ENCODE results near the gene LRCOL1.

Gene LRCOL1

DNA sequence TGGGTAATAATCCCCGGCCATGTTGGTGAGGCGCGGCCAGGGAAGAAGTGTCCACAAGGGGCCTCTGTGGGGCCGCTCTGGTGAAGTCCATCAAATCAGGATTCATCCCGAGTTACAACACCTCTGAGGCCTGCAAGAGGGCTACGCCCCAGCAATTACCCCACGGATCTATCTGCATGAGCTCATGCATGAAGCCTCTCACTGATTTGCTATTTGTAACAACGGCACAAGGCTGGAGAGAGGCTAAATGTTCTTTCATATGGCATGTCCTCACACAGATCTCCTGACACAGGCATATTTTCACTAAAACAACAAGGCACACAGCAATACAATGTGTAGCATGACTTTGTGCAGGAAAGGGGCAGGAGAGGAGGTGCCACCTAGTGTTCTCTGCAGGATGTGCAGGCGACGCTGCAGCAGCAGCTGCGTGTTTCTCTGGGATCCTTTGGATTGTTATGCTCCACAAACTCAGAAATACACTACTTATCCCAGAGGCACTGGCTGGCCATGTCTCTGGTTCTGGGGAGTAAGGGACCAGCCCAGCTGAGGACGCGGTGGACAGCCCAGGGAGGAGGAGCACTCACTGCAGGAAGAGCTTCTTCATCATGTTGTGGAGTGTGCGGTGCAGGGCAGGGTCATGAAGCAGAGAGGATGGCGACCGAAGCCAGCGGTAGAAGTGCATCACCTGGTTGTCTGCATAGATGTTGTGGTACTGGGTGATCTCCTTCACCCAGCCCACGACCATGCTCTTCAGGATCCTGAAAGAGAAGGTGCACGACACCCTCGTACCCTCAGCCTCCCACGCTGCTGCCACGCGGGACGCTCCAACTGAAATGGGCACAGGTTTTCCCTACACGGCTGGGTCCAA, 28.4 kb upstream of the LRCOL1 start:
- no peak overlapping the region for H3K4me3 ChIP-seq (ENCODE audit: low read length, poor library complexity, severe bottlenecking)
- H3K9me3 ChIP-seq (ENCODE audit: insufficient read depth, low read depth, low read length): no peaks in the 10 kb centered on the region
- H2AFZ ChIP-seq (ENCODE audit: low read length): no peak overlapping the region
- no peaks in the 10 kb centered on the region for H3K9me2 ChIP-seq (replicated peaks; ENCODE audit: low read depth, low read length)
- peaks cover 83% of the 10 kb centered on the region for H3K4me1 ChIP-seq (ENCODE audit: insufficient read depth, low read length, poor library complexity, severe bottlenecking)
- H4K20me1 ChIP-seq (ENCODE audit: insufficient read depth, low read length, poor library complexity, severe bottlenecking): no peaks in the 10 kb centered on the region
- H3K79me2 ChIP-seq (ENCODE audit: insufficient read depth, low read length): peaks cover 13% of the 10 kb centered on the region; the same call in 1 of the 2 replicates
- H3K36me3 ChIP-seq (ENCODE audit: insufficient read depth, low read length): peaks cover 57% of the 10 kb centered on the region; the same call in 1 of the 2 replicates
- no peaks in the 10 kb centered on the region for H3K27me3 ChIP-seq (ENCODE audit: insufficient read depth, low read length, poor library complexity, severe bottlenecking)
- TF ChIP-seq, protein P1, sequence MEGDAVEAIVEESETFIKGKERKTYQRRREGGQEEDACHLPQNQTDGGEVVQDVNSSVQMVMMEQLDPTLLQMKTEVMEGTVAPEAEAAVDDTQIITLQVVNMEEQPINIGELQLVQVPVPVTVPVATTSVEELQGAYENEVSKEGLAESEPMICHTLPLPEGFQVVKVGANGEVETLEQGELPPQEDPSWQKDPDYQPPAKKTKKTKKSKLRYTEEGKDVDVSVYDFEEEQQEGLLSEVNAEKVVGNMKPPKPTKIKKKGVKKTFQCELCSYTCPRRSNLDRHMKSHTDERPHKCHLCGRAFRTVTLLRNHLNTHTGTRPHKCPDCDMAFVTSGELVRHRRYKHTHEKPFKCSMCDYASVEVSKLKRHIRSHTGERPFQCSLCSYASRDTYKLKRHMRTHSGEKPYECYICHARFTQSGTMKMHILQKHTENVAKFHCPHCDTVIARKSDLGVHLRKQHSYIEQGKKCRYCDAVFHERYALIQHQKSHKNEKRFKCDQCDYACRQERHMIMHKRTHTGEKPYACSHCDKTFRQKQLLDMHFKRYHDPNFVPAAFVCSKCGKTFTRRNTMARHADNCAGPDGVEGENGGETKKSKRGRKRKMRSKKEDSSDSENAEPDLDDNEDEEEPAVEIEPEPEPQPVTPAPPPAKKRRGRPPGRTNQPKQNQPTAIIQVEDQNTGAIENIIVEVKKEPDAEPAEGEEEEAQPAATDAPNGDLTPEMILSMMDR (conservative IDR thresholded peaks at IDR 0.05; ENCODE audit: low read length): peak; percentile 97
- no peak for TF ChIP-seq EZH2phosphoT487 (IDR thresholded peaks at IDR 0.05; ENCODE audit: borderline replicate concordance)
- no peaks in the 10 kb centered on the region; the same call in 1 of the 2 replicates for H3F3A ChIP-seq (ENCODE audit: low read depth)
- peak overlapping the region; percentile 64 for H3K4me2 ChIP-seq (ENCODE audit: low read depth, low read length, poor library complexity, severe bottlenecking)
- no peak overlapping the region for H3K9ac ChIP-seq (ENCODE audit: low read depth, low read length, poor library complexity, severe bottlenecking)

DNA sequence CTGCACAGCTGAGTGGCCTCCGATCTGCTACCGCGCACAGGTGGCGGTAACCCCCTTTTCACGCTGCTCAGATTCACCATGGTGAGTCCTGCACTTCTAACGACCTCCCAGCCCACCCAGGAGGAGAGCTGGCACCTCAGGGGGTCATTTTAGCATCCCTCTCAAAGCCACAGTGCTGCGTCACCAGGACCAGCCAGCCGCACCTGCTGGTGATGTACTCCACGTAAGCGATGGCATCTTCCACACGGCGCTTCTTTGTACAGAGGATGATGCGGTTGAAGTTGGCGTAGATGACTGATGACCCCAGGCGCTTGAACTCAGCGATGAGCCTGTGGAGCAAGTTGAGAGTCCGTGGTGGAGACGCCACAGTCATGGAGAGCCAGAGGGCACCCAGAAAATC, 27.4 kb upstream of the LRCOL1 start:
- H3K4me2 ChIP-seq (ENCODE audit: low read depth, low read length, poor library complexity, severe bottlenecking): peak overlapping the region; percentile 64
- peaks cover 56% of the 10 kb centered on the region; the same call in 1 of the 2 replicates for H3K36me3 ChIP-seq (ENCODE audit: insufficient read depth, low read length)
- peaks cover 14% of the 10 kb centered on the region; the same call in 1 of the 2 replicates for H3K79me2 ChIP-seq (ENCODE audit: insufficient read depth, low read length)
- no peaks in the 10 kb centered on the region; the same call in 1 of the 2 replicates for H3F3A ChIP-seq (ENCODE audit: low read depth)
- H3K9me3 ChIP-seq (ENCODE audit: insufficient read depth, low read depth, low read length): no peaks in the 10 kb centered on the region
- TF ChIP-seq, protein P1 (conservative IDR thresholded peaks at IDR 0.05; ENCODE audit: low read length): no peak
- TF ChIP-seq EZH2phosphoT487 (IDR thresholded peaks at IDR 0.05; ENCODE audit: borderline replicate concordance): no peak
- H3K9ac ChIP-seq (ENCODE audit: low read depth, low read length, poor library complexity, severe bottlenecking): no peak overlapping the region
- H4K20me1 ChIP-seq (ENCODE audit: insufficient read depth, low read length, poor library complexity, severe bottlenecking): no peaks in the 10 kb centered on the region
- no peaks in the 10 kb centered on the region for H3K27me3 ChIP-seq (ENCODE audit: insufficient read depth, low read length, poor library complexity, severe bottlenecking)
- peaks cover 87% of the 10 kb centered on the region for H3K4me1 ChIP-seq (ENCODE audit: insufficient read depth, low read length, poor library complexity, severe bottlenecking)
- no peak overlapping the region for H2AFZ ChIP-seq (ENCODE audit: low read length)
- no peaks in the 10 kb centered on the region for H3K9me2 ChIP-seq (replicated peaks; ENCODE audit: low read depth, low read length)
- no peak overlapping the region for H3K4me3 ChIP-seq (ENCODE audit: low read length, poor library complexity, severe bottlenecking)

DNA sequence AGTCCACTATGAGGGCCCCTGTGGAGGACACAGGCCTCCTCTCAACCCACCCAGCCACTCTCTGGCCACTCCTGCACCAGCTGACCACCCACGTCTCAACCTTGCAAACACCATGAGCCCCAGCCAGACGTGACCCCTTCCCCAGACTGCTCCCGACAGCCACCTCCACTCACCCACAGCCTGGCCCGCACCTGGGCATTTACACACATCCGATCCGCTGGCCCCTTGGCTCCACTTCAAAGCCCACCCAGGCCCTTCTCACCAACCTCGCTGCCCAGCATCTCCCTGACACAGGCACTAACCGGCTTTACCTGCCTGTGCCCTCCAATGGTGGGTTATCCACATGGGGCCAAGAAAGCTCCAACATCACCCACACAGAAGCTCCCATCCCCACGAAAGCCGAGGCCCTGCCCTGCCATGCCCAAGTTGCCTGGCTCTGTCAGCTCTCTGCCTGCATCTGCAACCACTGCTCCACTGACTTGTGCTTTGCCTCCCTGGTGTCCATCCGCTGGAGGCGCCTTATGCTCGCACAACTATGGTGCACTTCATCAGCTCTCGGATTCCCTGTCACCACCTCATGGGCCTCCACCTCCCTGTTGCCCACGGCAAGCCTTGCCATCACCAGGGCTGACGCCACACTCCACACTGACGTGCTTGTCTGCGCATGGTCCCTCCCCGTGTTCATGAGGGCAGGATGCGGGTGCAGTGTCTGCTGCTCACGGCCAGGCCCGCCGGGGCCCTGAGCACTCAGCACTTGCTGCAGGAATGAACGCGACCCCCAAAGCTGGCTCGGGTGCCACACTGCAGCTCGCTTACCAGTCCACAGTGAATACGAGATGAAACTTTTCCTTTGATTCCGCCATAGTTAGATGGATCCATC, 24.9 kb upstream of the LRCOL1 start:
- no peaks in the 10 kb centered on the region for H3K9me3 ChIP-seq (ENCODE audit: insufficient read depth, low read depth, low read length)
- peak overlapping the region; percentile 40 for H3K4me3 ChIP-seq (ENCODE audit: low read length, poor library complexity, severe bottlenecking)
- peaks cover 14% of the 10 kb centered on the region; the same call in 1 of the 2 replicates for H3K79me2 ChIP-seq (ENCODE audit: insufficient read depth, low read length)
- peaks cover 65% of the 10 kb centered on the region; the same call in 1 of the 2 replicates for H3K36me3 ChIP-seq (ENCODE audit: insufficient read depth, low read length)
- H3K4me2 ChIP-seq (ENCODE audit: low read depth, low read length, poor library complexity, severe bottlenecking): peak overlapping the region; percentile 64
- peaks cover 66% of the 10 kb centered on the region for H3K4me1 ChIP-seq (ENCODE audit: insufficient read depth, low read length, poor library complexity, severe bottlenecking)
- H3K9ac ChIP-seq (ENCODE audit: low read depth, low read length, poor library complexity, severe bottlenecking): peak overlapping the region; percentile 67
- H3K27me3 ChIP-seq (ENCODE audit: insufficient read depth, low read length, poor library complexity, severe bottlenecking): no peaks in the 10 kb centered on the region
- H3K9me2 ChIP-seq (replicated peaks; ENCODE audit: low read depth, low read length): no peaks in the 10 kb centered on the region
- TF ChIP-seq, protein P1 (conservative IDR thresholded peaks at IDR 0.05; ENCODE audit: low read length): no peak
- TF ChIP-seq EZH2phosphoT487 (IDR thresholded peaks at IDR 0.05; ENCODE audit: borderline replicate concordance): no peak
- no peak overlapping the region for H2AFZ ChIP-seq (ENCODE audit: low read length)
- H3F3A ChIP-seq (ENCODE audit: low read depth): no peaks in the 10 kb centered on the region; the same call in 1 of the 2 replicates
- H4K20me1 ChIP-seq (ENCODE audit: insufficient read depth, low read length, poor library complexity, severe bottlenecking): no peaks in the 10 kb centered on the region
